Gastroesophageal sphincter (tissue), 3 donors: ENCODE data around the gene GSTM1.

Source experiments
- POLR2A ChIP-seq, 2 donors: fragments of 450-650 bp; IDR thresholded peaks; one replicate each; pipeline ENCODE4 v1.6.1; 2017; ENCODE audit warnings: antibody characterized with exemption in 2 of 2, mild to moderate bottlenecking in 2 of 2, moderate library complexity in 1 of 2
- POLR2AphosphoS5 ChIP-seq: sonication (generic); formaldehyde crosslinking; IDR thresholded peaks from one replicate; pipeline ENCODE4 v1.6.1; 2017; ENCODE audit warnings: antibody characterized with exemption
- TF ChIP-seq, protein P1 (sequence below), 4 experiments: fragments of 200-600 bp in 2 of 4; fragments of 450-650 bp in 2 of 4; sonication (generic) in 1 of 4; IDR thresholded peaks; one replicate each; pipeline ENCODE4 v1.5.1; 2017 to 2019; ENCODE audit warnings: antibody characterized with exemption in 4 of 4, mild to moderate bottlenecking in 2 of 4, moderate library complexity in 2 of 4

DNA sequence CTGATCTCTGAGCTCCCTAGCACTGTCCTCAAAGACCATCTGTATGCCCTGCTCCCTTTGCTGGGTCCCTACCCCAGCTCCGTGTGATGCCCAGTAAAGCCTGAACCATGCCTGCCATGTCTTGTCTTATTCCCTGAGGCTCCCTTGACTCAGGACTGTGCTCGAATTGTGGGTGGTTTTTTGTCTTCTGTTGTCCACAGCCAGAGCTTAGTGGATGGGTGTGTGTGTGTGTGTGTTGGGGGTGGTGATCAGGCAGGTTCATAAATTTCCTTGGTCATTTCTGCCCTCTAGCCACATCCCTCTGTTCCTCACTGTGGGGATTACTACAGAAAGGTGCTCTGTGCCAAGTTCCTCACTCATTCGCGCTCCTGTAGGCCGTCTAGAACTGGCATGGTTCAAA is 30.1 kb downstream of the GSTM1 start:
- TF ChIP-seq POLR2AphosphoS5 (no peak), POLR2A (IDR thresholded peaks at IDR 0.05) (no peak)
- TF ChIP-seq, protein P1, sequence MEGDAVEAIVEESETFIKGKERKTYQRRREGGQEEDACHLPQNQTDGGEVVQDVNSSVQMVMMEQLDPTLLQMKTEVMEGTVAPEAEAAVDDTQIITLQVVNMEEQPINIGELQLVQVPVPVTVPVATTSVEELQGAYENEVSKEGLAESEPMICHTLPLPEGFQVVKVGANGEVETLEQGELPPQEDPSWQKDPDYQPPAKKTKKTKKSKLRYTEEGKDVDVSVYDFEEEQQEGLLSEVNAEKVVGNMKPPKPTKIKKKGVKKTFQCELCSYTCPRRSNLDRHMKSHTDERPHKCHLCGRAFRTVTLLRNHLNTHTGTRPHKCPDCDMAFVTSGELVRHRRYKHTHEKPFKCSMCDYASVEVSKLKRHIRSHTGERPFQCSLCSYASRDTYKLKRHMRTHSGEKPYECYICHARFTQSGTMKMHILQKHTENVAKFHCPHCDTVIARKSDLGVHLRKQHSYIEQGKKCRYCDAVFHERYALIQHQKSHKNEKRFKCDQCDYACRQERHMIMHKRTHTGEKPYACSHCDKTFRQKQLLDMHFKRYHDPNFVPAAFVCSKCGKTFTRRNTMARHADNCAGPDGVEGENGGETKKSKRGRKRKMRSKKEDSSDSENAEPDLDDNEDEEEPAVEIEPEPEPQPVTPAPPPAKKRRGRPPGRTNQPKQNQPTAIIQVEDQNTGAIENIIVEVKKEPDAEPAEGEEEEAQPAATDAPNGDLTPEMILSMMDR (IDR thresholded peaks at IDR 0.05), result no peak
